Vagina (tissue), 2 donors: Measurements from ENCODE around the gene COA1.

Experiments used
- POLR2A ChIP-seq, 2 donors: fragments of 450-650 bp; IDR thresholded peaks; one replicate each; pipeline ENCODE4 v1.6.1; 2017; ENCODE audit warnings: antibody characterized with exemption in 2 of 2, mild to moderate bottlenecking in 2 of 2, moderate library complexity in 2 of 2
- TF ChIP-seq, protein P1 (sequence below), 3 experiments: fragments of 450-650 bp in 2 of 3; fragments of 200-600 bp in 1 of 3; sonication (generic) in 1 of 3; IDR thresholded peaks; one replicate each; pipeline ENCODE4 v1.5.1; 2017 to 2019; ENCODE audit warnings: antibody characterized with exemption in 3 of 3, mild to moderate bottlenecking in 2 of 3, moderate library complexity in 2 of 3

DNA sequence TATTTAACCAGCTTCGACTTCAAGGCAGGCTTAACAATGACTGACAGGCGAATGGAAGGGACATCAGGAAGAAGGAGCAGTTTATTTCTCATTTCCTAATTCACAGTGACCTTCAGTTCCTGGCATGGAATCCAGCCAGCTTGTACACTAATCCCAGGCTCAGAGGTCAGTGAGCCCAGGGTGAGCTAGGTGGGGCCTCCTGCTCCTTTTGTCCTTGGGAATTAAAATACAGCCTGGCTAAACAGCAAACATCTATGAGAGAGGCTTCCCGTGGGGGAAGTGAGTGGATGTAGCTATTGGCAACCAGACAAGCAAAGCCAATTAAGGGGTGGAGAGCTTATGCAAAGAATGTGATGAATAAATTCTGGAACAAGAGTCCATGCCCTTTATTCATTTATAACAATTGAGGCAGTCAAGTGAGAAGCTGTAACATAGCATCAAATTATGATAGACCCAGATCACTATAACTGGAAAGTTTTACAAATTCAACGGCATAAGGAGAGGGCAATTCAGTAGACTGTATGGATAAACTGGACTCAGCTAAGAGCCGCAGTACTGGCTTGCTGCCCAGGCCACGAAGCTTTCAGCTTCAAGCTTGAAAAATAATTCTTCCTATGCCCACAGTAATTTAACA lies 89.3 kb downstream of the COA1 start:
- TF ChIP-seq POLR2A (IDR thresholded peaks at IDR 0.05): no peak
- TF ChIP-seq, protein P1, sequence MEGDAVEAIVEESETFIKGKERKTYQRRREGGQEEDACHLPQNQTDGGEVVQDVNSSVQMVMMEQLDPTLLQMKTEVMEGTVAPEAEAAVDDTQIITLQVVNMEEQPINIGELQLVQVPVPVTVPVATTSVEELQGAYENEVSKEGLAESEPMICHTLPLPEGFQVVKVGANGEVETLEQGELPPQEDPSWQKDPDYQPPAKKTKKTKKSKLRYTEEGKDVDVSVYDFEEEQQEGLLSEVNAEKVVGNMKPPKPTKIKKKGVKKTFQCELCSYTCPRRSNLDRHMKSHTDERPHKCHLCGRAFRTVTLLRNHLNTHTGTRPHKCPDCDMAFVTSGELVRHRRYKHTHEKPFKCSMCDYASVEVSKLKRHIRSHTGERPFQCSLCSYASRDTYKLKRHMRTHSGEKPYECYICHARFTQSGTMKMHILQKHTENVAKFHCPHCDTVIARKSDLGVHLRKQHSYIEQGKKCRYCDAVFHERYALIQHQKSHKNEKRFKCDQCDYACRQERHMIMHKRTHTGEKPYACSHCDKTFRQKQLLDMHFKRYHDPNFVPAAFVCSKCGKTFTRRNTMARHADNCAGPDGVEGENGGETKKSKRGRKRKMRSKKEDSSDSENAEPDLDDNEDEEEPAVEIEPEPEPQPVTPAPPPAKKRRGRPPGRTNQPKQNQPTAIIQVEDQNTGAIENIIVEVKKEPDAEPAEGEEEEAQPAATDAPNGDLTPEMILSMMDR (IDR thresholded peaks at IDR 0.05): no peak
